ENCODE data around the gene STAB2. TPM values are rescaled to one million over a fixed set of nuclear protein-coding genes. Genes with fewer than 3 reads are reported as not detected.

Gene STAB2
- total RNA-seq, 4 donors from 2014 or later = 0.53 to 0.83 (median 0.69) TPM

DNA sequence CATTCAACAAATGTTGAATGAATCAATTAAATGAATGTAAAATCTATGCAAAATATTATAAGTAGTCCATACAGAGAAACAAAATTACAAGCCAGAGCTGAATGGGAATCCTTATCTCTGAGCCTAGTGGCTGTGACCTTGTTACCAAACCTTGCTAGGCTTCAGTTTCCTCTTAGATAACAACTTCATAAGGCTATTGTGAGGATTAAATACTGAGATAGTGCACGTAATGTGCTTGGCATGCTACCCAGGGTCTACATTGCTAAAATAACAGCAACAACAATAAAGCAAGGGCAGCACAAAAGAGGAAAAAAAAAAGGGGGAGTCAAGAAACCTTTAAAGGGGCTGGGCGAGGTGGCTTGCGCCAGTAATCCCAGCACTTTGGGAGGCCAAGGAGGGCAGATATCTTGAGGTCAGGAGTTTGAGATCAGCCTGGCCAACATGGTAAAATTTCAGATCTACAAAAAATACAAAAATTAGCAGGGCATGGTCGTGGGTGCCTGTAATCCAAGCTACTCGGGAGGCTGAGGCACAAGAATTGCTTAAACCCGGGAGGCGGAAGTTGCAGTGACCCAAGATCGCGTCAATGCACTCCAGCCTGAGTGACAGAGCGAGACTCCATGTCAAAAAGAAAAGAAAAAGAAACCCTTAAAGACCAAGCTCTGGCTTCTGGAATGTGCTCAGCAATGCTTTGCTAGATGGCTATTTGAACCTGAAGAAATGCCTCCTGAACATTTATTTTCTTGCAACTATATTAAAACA is 14.1 kb downstream of the STAB2 start:
- no peaks in the 10 kb centered on the region for H3K36me3 ChIP-seq

DNA sequence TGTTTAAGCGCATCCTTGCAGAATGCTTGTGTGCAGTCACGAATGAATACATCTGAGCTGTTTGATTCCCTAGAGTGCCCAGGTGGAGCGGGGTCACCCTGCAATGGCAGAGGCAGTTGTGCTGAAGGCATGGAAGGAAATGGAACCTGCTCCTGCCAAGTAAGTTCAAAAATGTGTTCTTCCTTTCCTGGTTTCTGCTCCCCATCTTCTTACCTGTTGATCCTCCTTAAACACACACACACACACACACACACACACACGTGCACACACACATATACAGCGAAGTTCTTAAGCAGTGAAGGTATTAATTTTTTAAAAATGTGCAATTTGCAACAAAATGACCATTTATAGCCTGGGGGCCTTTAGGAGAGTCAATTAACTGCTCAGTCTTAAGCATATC is 33.3 kb downstream of the STAB2 start:
- H3K27ac ChIP-seq = no peak overlapping the region
- DNase-seq = no peak
- H3K9me3 ChIP-seq = no peaks in the 10 kb centered on the region
- no peaks in the 10 kb centered on the region for H3K36me3 ChIP-seq
- H3K4me3 ChIP-seq = no peak overlapping the region
- no peak for TF ChIP-seq POLR2A (IDR thresholded peaks at IDR 0.05)
- TF ChIP-seq, protein P1, sequence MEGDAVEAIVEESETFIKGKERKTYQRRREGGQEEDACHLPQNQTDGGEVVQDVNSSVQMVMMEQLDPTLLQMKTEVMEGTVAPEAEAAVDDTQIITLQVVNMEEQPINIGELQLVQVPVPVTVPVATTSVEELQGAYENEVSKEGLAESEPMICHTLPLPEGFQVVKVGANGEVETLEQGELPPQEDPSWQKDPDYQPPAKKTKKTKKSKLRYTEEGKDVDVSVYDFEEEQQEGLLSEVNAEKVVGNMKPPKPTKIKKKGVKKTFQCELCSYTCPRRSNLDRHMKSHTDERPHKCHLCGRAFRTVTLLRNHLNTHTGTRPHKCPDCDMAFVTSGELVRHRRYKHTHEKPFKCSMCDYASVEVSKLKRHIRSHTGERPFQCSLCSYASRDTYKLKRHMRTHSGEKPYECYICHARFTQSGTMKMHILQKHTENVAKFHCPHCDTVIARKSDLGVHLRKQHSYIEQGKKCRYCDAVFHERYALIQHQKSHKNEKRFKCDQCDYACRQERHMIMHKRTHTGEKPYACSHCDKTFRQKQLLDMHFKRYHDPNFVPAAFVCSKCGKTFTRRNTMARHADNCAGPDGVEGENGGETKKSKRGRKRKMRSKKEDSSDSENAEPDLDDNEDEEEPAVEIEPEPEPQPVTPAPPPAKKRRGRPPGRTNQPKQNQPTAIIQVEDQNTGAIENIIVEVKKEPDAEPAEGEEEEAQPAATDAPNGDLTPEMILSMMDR (IDR thresholded peaks at IDR 0.05) = no peak
- no peaks in the 10 kb centered on the region for H3K27me3 ChIP-seq
- H3K4me1 ChIP-seq = no peaks in the 10 kb centered on the region

More for the DNA sequence above, 14.1 kb downstream of the STAB2 start:
- DNase-seq = no peak
- TF ChIP-seq, protein P1 (IDR thresholded peaks at IDR 0.05) = no peak
- no peak for TF ChIP-seq POLR2A (IDR thresholded peaks at IDR 0.05)
- Histone ChIP-seq H3K4me3 (no peak overlapping the region), H3K27me3 (no peaks in the 10 kb centered on the region), H3K9me3 (no peaks in the 10 kb centered on the region), H3K4me1 (no peaks in the 10 kb centered on the region), H3K27ac (no peak overlapping the region)

DNA sequence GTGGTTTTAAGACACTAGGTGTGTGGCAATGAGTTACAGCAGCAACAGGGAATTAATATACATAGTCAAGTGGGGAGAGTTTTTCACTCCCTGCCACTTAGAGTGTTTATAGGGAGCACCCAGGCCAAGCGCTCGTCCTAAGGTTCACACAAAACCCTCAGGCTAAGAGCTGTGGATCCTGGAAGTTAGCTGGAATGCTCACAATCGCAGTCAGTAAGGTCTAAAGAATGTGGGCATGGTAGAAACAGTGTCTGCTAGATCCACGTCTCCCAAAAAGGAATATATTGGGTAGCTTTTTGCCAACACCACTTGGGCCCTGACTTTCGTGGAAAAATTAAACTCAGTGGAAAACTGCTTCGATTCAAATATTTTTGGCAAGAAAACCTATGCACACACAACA is 36.6 kb downstream of the STAB2 start:
- DNase-seq = no peak
- no peaks in the 10 kb centered on the region for H3K27me3 ChIP-seq
- H3K9me3 ChIP-seq = no peaks in the 10 kb centered on the region
- no peak overlapping the region for H3K27ac ChIP-seq
- TF ChIP-seq, protein P1 (IDR thresholded peaks at IDR 0.05) = no peak
- no peak for TF ChIP-seq POLR2A (IDR thresholded peaks at IDR 0.05)
- no peaks in the 10 kb centered on the region for H3K36me3 ChIP-seq
- no peak overlapping the region for H3K4me3 ChIP-seq
- no peaks in the 10 kb centered on the region for H3K4me1 ChIP-seq

DNA sequence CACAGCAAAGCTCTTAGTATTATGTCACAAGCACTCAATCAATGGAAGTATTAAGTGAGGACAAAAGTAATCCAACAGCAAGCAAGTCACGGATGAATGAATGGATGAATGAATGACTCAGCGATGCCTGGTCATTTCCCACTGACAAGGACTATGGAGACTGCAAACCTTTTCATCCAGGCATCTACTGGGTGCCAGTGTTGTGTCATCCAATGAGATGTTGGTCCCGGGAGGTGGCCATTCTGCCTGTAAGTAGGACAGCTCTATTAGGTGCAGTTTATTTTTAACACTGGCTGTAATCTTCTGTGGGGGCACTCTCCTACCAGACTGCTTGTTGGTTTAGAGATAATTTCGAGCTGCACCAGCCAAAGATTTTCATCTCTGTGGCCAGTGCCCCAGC is 39.4 kb downstream of the STAB2 start:
- DNase-seq = peak in 2 of 3 donors; percentile 66 to 71
- H3K27me3 ChIP-seq = no peaks in the 10 kb centered on the region
- no peaks in the 10 kb centered on the region for H3K9me3 ChIP-seq

DNA sequence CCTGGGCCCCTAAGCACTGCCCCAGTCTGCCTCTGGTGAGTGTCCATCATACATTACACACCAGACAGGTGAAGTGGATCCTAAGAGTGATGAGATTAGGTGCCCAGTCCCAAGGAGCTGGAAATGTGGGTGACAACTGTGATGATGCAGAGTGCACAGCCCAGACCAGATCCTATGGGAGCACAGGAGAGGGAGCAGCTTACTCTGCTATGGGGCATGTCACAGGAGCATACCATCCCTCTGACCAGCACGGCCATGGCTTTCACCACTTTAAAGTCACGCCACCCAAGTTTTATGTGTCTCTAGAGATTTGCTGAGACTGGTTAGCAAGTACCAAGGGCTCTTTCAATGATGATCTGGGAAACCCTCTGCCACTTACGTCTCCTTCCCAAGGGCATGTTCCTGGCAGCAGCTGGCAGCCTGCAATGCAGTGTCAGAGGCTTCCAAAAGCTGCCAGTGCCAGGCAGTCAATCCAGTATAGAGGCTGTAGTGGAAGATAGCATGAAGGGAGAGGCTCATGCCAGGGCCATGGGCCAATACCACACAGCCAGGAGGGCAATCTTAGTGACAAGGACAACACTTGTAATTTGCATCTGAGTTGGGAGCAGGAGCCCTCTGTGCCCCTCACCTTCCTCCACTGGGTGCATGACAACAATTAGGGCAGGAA is 40.2 kb downstream of the STAB2 start:
- no peaks in the 10 kb centered on the region for H3K27me3 ChIP-seq

More for the DNA sequence above, 39.4 kb downstream of the STAB2 start:
- no peak overlapping the region for H3K4me3 ChIP-seq
- no peaks in the 10 kb centered on the region for H3K36me3 ChIP-seq
- no peak for TF ChIP-seq POLR2A (IDR thresholded peaks at IDR 0.05)
- TF ChIP-seq, protein P1 (IDR thresholded peaks at IDR 0.05) = peak in 4 of 6 experiments; percentile 25 to 79 (median 72)
- no peaks in the 10 kb centered on the region for H3K4me1 ChIP-seq
- H3K27ac ChIP-seq = no peak overlapping the region

More for the DNA sequence above, 40.2 kb downstream of the STAB2 start:
- no peak for DNase-seq
- no peak for TF ChIP-seq POLR2A (IDR thresholded peaks at IDR 0.05)
- TF ChIP-seq, protein P1 (IDR thresholded peaks at IDR 0.05) = no peak
- H3K4me3 ChIP-seq = no peak overlapping the region
- no peaks in the 10 kb centered on the region for H3K9me3 ChIP-seq
- H3K36me3 ChIP-seq = no peaks in the 10 kb centered on the region
- H3K4me1 ChIP-seq = no peaks in the 10 kb centered on the region
- H3K27ac ChIP-seq = no peak overlapping the region
